H1 (cell line): ENCODE measurements around the gene MAF. TPM values are rescaled to one million over a fixed set of nuclear protein-coding genes. Genes with fewer than 3 reads are reported as not detected.

Experiments used
- CTCF ChIA-PET: fragments of 300-600 bp; sonication (Branson Sonifier 250); formaldehyde crosslinking; loops from one replicate; lab custom pipeline; 2021; ENCODE audit not compliant: partially characterized antibody; lab: Charles Lee
- POLR2A ChIA-PET: fragments of 300-600 bp; sonication (Branson Sonifier 250); formaldehyde crosslinking; loops from one replicate; lab custom pipeline; 2021; ENCODE audit warnings: inconsistent platforms; ENCODE audit not compliant: partially characterized antibody; lab: Charles Lee
- DNase-seq, 2 experiments: peaks; one replicate each; pipeline versions ENCODE4 v3.0.0 to v3.0.0-alpha.2; 2010 to 2022; ENCODE audit warnings: low spot score in 2 of 2, low read depth in 1 of 2, mixed read lengths in 1 of 2
- FAIRE-seq: peaks from 2 replicates; lab custom pipeline; 2011; peaks lifted over from hg19 to GRCh38; lab: Jason Lieb, UNC
- H2AFZ ChIP-seq: 2 replicates; pipeline ENCODE4 v1.8.1; 2012; ENCODE audit warnings: low read length, inconsistent platforms
- H2AK5ac ChIP-seq: 2 replicates; pipeline ENCODE4 v1.6.1; 2013; ENCODE audit warnings: low read depth, low read length
- H2BK120ac ChIP-seq: replicated peaks from 2 replicates; pipeline ENCODE3; 2013; ENCODE audit warnings: low read depth, low read length, inconsistent platforms
- H2BK12ac ChIP-seq: 2 replicates; pipeline ENCODE4 v1.6.1; 2013; ENCODE audit warnings: low read depth, low read length
- H2BK15ac ChIP-seq: 2 replicates; pipeline ENCODE4 v1.6.1; 2013; ENCODE audit warnings: low read length
- H2BK20ac ChIP-seq: 2 replicates; pipeline ENCODE4 v1.6.1; 2013; ENCODE audit warnings: low read length
- H2BK5ac ChIP-seq: 2 replicates; pipeline ENCODE4 v1.6.1; 2013; ENCODE audit warnings: low read depth, low read length
- H3K14ac ChIP-seq: 2 replicates; pipeline ENCODE4 v1.6.1; 2013; ENCODE audit warnings: inconsistent platforms; ENCODE audit not compliant: insufficient read length
- H3K18ac ChIP-seq: 2 replicates; pipeline ENCODE4 v1.6.1; 2013; ENCODE audit warnings: low read length; ENCODE audit errors: extremely low read depth
- H3K23ac ChIP-seq: 2 replicates; pipeline ENCODE4 v1.6.1; 2013; ENCODE audit warnings: inconsistent platforms; ENCODE audit not compliant: insufficient read length
- H3K23me2 ChIP-seq: 2 replicates; pipeline ENCODE4 v1.6.1; 2013; ENCODE audit warnings: low read depth, low read length
- H3K27ac ChIP-seq: 2 replicates; pipeline ENCODE4 v1.6.1; 2011; ENCODE audit warnings: low read depth, low read length, inconsistent platforms
- H3K27me3 ChIP-seq, 4 experiments: replicated peaks in 1 of 4; 1 replicate in 1 of 4; 2 replicates in 3 of 4; pipeline versions ENCODE4 v1.6.1 to v1.8.1; 2011 to 2013; ENCODE audit warnings: low read length in 3 of 4, mild to moderate bottlenecking in 3 of 4, inconsistent platforms in 2 of 4, mixed read lengths in 2 of 4, moderate library complexity in 1 of 4; ENCODE audit not compliant: control insufficient read depth in 3 of 4, insufficient read depth in 3 of 4; ENCODE audit errors: extremely low read depth in 1 of 4
- H3K36me3 ChIP-seq, 4 experiments: 2 replicates each; pipeline versions ENCODE4 v1.6.1 to v1.8.1; 2011 to 2013; ENCODE audit warnings: mild to moderate bottlenecking in 4 of 4, low read length in 3 of 4, moderate library complexity in 2 of 4, control low read depth in 1 of 4, inconsistent platforms in 1 of 4; ENCODE audit not compliant: insufficient read depth in 4 of 4, control insufficient read depth in 2 of 4
- H3K4ac ChIP-seq: replicated peaks from 2 replicates; pipeline ENCODE3; 2013; ENCODE audit warnings: low read length, low read depth, mixed read lengths, inconsistent platforms; ENCODE audit not compliant: insufficient read length
- H3K4me1 ChIP-seq, 4 experiments: replicated peaks in 1 of 4; 1 replicate in 1 of 4; 2 replicates in 3 of 4; pipeline versions ENCODE4 v1.6.1 to v1.8.1; 2011 to 2013; ENCODE audit warnings: low read length in 3 of 4, inconsistent platforms in 2 of 4, mixed read lengths in 1 of 4; ENCODE audit not compliant: insufficient read depth in 4 of 4, control insufficient read depth in 3 of 4
- H3K4me2 ChIP-seq, 2 experiments: 2 replicates each; pipeline versions ENCODE4 v1.6.1 to v1.8.1; 2011 to 2013; ENCODE audit warnings: low read depth in 2 of 2, low read length in 2 of 2, control low read depth in 1 of 2, inconsistent platforms in 1 of 2, mild to moderate bottlenecking in 1 of 2; ENCODE audit not compliant: insufficient read depth in 1 of 2
- H3K4me3 ChIP-seq, 4 experiments: fragments of 200-600, 300-600 bp in 1 of 4; sonication (generic), shearing (Covaris generic), sonication (Bioruptor Twin) in 1 of 4; 2 replicates each; pipeline versions ENCODE4 v1.5.1 to v1.8.1; 2011 to 2016; ENCODE audit warnings: low read length in 4 of 4, low read depth in 3 of 4, control low read depth in 2 of 4, inconsistent platforms in 2 of 4, mild to moderate bottlenecking in 2 of 4, mixed read lengths in 1 of 4, moderate library complexity in 1 of 4; ENCODE audit not compliant: insufficient read depth in 2 of 4; ENCODE audit errors: extremely low read depth in 1 of 4
- H3K56ac ChIP-seq: replicated peaks from 2 replicates; pipeline ENCODE3; 2013; ENCODE audit warnings: low read depth, mild to moderate bottlenecking, mixed read lengths, low read length, inconsistent platforms; ENCODE audit not compliant: insufficient read length
- H3K79me1 ChIP-seq: 2 replicates; pipeline ENCODE4 v1.6.1; 2013; ENCODE audit warnings: low read depth, low read length, control low read depth
- H3K79me2 ChIP-seq, 2 experiments: 2 replicates each; pipeline versions ENCODE4 v1.6.1 to v1.8.1; 2012 to 2013; ENCODE audit warnings: low read length in 2 of 2, mild to moderate bottlenecking in 2 of 2, inconsistent platforms in 1 of 2; ENCODE audit not compliant: insufficient read depth in 2 of 2, control insufficient read depth in 1 of 2
- H3K9ac ChIP-seq, 4 experiments: replicated peaks in 1 of 4; 1 replicate in 1 of 4; 2 replicates in 3 of 4; pipeline versions ENCODE4 v1.6.1 to v1.8.1; 2011 to 2013; ENCODE audit warnings: low read depth in 3 of 4, low read length in 3 of 4, control low read depth in 2 of 4, mild to moderate bottlenecking in 2 of 4, moderate library complexity in 2 of 4, inconsistent platforms in 1 of 4; ENCODE audit errors: extremely low read depth in 1 of 4
- H3K9me3 ChIP-seq, 2 experiments: 2 replicates each; pipeline versions ENCODE4 v1.6.1 to v1.8.1; 2012 to 2013; ENCODE audit warnings: mild to moderate bottlenecking in 2 of 2, moderate library complexity in 2 of 2, control low read depth in 1 of 2, inconsistent platforms in 1 of 2, low read depth in 1 of 2, low read length in 1 of 2, mixed read lengths in 1 of 2; ENCODE audit not compliant: insufficient read depth in 2 of 2
- H4K20me1 ChIP-seq, 2 experiments: replicated peaks in 1 of 2; 2 replicates each; pipeline versions ENCODE3 to v1.8.1; 2011 to 2013; ENCODE audit warnings: inconsistent platforms in 2 of 2, low read length in 2 of 2, mild to moderate bottlenecking in 1 of 2; ENCODE audit not compliant: insufficient read depth in 2 of 2, control insufficient read depth in 1 of 2
- H4K5ac ChIP-seq: 2 replicates; pipeline ENCODE4 v1.6.1; 2013; ENCODE audit warnings: low read length, low read depth, mixed read lengths, inconsistent platforms; ENCODE audit not compliant: insufficient read length
- H4K8ac ChIP-seq: 2 replicates; pipeline ENCODE4 v1.8.0; 2013; ENCODE audit warnings: mild to moderate bottlenecking, moderate library complexity, low read length, inconsistent platforms; ENCODE audit not compliant: insufficient read depth; ENCODE audit errors: extremely low read depth
- H4K91ac ChIP-seq: replicated peaks from 2 replicates; pipeline ENCODE3; 2013; ENCODE audit warnings: low read length, mixed read lengths, inconsistent platforms; ENCODE audit not compliant: insufficient read length
- KDM4A ChIP-seq: IDR thresholded peaks from one replicate; pipeline ENCODE4 v1.7.1; 2012; ENCODE audit warnings: low read depth, mild to moderate bottlenecking, moderate library complexity, low read length, inconsistent platforms; ENCODE audit not compliant: severe bottlenecking
- PHF8 ChIP-seq: fragments of 200-600 bp; sonication (generic); conservative IDR thresholded peaks from 2 replicates; pipeline ENCODE4 v1.7.1; 2012; ENCODE audit warnings: low read depth, mild to moderate bottlenecking, inconsistent platforms, low read length, moderate library complexity
- POLR2A ChIP-seq, 2 experiments: IDR thresholded peaks; 1 replicate in 1 of 2; 2 replicates in 1 of 2; pipeline ENCODE4 v1.6.1; 2011; ENCODE audit warnings: low read depth in 2 of 2, low read length in 2 of 2, mild to moderate bottlenecking in 2 of 2; ENCODE audit errors: control extremely low read depth in 1 of 2
- RXRA ChIP-seq: IDR thresholded peaks from 2 replicates; pipeline ENCODE4 v1.6.1; 2011; ENCODE audit warnings: low read depth, mild to moderate bottlenecking, low read length, moderate library complexity; ENCODE audit not compliant: insufficient read depth
- WGBS, 2 experiments: shearing (Covaris generic) in 1 of 2; methylation state at CpG; one replicate each; pipeline versions ENCODE4 v1.1.6 to v1.1.7; 2013 to 2015; ENCODE audit warnings: low lambda C conversion rate in 2 of 2, mixed read lengths in 2 of 2, inconsistent platforms in 1 of 2, low coverage in 1 of 2, missing lambda C conversion rate in 1 of 2; ENCODE audit not compliant: insufficient replicate concordance in 2 of 2, insufficient coverage in 1 of 2, insufficient read length in 1 of 2; ENCODE audit errors: extremely low coverage in 1 of 2, missing lambda C conversion rate in 1 of 2; 5-methylcytosine and 5-hydroxymethylcytosine counted together
- polyA plus RNA-seq, 7 experiments: library from polyadenylated mRNA; depleted of rRNA in 3 of 7; stranded (reverse) in 5 of 7; unstranded in 2 of 7; fragments of >200 nt in 5 of 7; fragments of 200-250 nt in 2 of 7; gene quantifications; 1 replicate in 5 of 7; 2 replicates in 1 of 7; 4 replicates in 1 of 7; pipeline versions ENCODE4 v1.2.1 to v1.2.3, GENCODE V29; 2011 to 2013; ENCODE audit warnings: missing spikeins in 2 of 7, mixed read lengths in 2 of 7
- total RNA-seq: library from RNA; stranded (reverse); fragmentation: NEBNext Ultra II Directional; extraction: Animal tissue kit (Norgen Biotek cat#: 25700); gene quantifications from 2 replicates; pipeline ENCODE4 v1.2.1, GENCODE V29; 2021
- TF ChIP-seq, protein P1 (sequence below): IDR thresholded peaks from 2 replicates; pipeline ENCODE4 v1.6.1; 2011; ENCODE audit warnings: low read depth, mild to moderate bottlenecking, low read length; ENCODE audit not compliant: insufficient read depth

Gene MAF
- total and polyA plus RNA-seq, 2 of the 8 experiments (the other 6 are each of a cell fraction or from before 2014, with no cell fraction given): 1.3 to 2.7 TPM

GRCh38 chr16:79564671-79565107 lies 35.8 kb downstream of the MAF start:
- Histone ChIP-seq H3K4me1 (peaks cover 0 to 5% (median 3%) of the 10 kb centered on the region in 4 experiments; a peak in 4 of 7 replicates), H3K9me3 (no peaks in the 10 kb centered on the region), H4K20me1 (no peaks in the 10 kb centered on the region), H3K4me3 (no peak overlapping the region), H4K8ac (no peak overlapping the region), H2BK5ac (no peak overlapping the region), H2BK12ac (no peak overlapping the region), H3K79me1 (no peaks in the 10 kb centered on the region), H4K5ac (no peak overlapping the region), H4K91ac (no peak overlapping the region), H2AFZ (no peak overlapping the region), H2BK20ac (no peak overlapping the region), H3K9ac (no peak overlapping the region), H3K36me3 (no peaks in the 10 kb centered on the region), H3K23me2 (no peaks in the 10 kb centered on the region), H3K56ac (no peak overlapping the region), H3K4ac (no peak overlapping the region), H2BK15ac (no peak overlapping the region), H2BK120ac (no peak overlapping the region), H3K4me2 (no peak overlapping the region), H3K14ac (no peak overlapping the region), H3K27me3 (no peaks in the 10 kb centered on the region), H3K23ac (no peak overlapping the region), H3K18ac (no peak overlapping the region), H3K27ac (no peak overlapping the region), H3K79me2 (no peaks in the 10 kb centered on the region), H2AK5ac (no peak overlapping the region)
- TF ChIP-seq RXRA (no peak), PHF8 (no peak), POLR2A (IDR thresholded peaks at IDR 0.05; ENCODE audit: control extremely low read depth in 1 of 2, low read depth in 2 of 2, low read length in 2 of 2) (no peak), KDM4A (no peak)
- TF ChIP-seq, protein P1, sequence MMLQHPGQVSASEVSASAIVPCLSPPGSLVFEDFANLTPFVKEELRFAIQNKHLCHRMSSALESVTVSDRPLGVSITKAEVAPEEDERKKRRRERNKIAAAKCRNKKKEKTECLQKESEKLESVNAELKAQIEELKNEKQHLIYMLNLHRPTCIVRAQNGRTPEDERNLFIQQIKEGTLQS: no peak
- POLR2A ChIA-PET: no interaction called here
- DNase-seq (no peak), FAIRE-seq (no peak)
- 92% methylated on average over 6 of the region's 6 CpGs; no CpG with 5 or more reads in 1 of the 2 experiments for WGBS, 2 experiments
- CTCF ChIA-PET: interaction anchor here (0.5 to 1.0 kb wide), 4 partner anchors 12 to 1602 kb away, joined by 3 to 4 read pairs (median 3); no protein-coding TSS in a partner anchor
